ENCODE data around the gene CDKN2C. TPM values are rescaled to one million over a fixed set of nuclear protein-coding genes. Genes with fewer than 3 reads are reported as not detected.

The CDKN2C gene
- total and polyA plus RNA-seq, 2 donors from 2014 or later: 12.5 to 16.6 TPM

DNA sequence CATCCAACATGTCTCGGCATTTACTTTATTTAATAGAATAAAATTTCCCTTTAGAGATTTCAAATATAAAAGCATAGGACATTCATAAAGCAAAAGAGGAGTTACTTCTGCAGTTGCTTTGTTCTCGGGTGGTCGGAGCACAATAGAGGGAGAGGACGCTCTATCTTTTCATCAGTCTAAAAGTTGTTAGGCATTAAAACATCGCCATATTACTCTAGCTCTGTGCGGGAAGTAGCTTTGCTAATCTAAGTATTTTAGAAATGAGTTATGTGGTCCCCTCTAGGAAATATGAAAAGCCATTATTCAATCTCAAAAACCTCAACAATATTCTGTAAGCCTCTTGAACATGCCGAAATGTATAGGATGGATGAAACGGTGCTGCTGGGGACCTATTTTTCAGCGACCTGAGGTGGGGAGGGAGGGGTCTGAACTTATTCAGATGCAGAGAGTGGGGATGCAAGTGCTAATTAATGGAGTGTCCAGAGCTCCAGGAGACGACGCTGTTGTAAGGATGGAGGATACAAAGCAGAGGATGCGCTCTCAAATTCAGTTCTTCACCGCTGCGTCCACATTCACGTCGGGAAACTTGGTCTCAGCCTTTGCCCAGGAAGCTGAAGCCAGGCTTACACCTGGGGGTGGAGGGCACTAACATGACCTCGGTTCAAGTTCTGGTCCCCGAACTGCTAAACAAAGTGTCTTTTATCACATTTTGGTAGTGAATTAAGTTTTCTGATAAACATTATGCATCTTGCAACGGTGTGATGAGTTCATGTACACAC, 6.3 kb downstream of the CDKN2C start:
- Histone ChIP-seq H3K9me3 (ENCODE audit: control insufficient read depth in 2 of 3, insufficient read depth in 1 of 3, low read length in 3 of 3) (no peaks in the 10 kb centered on the region), H3K27ac (ENCODE audit: low read depth in 2 of 2, low read length in 2 of 2) (peak overlapping the region in 1 of 2 donors; percentile 92), H3K27me3 (ENCODE audit: control insufficient read depth, insufficient read depth, low read length) (peaks cover 62% of the 10 kb centered on the region), H3K4me1 (ENCODE audit: control insufficient read depth in 2 of 3, insufficient read depth in 2 of 3, low read depth in 1 of 3, low read length in 3 of 3) (peaks cover 0 to 7% (median 3%) of the 10 kb centered on the region in 3 donors), H3K36me3 (ENCODE audit: control insufficient read depth in 2 of 3, insufficient read depth in 3 of 3, low read length in 3 of 3) (no peaks in the 10 kb centered on the region), H3K4me3 (ENCODE audit: low read length in 3 of 3) (peak overlapping the region in 2 of 3 donors; percentile 77 to 81), H3K9ac (ENCODE audit: low read length in 3 of 3) (peak overlapping the region in 2 of 3 donors; percentile 71)
- TF ChIP-seq, protein P1, sequence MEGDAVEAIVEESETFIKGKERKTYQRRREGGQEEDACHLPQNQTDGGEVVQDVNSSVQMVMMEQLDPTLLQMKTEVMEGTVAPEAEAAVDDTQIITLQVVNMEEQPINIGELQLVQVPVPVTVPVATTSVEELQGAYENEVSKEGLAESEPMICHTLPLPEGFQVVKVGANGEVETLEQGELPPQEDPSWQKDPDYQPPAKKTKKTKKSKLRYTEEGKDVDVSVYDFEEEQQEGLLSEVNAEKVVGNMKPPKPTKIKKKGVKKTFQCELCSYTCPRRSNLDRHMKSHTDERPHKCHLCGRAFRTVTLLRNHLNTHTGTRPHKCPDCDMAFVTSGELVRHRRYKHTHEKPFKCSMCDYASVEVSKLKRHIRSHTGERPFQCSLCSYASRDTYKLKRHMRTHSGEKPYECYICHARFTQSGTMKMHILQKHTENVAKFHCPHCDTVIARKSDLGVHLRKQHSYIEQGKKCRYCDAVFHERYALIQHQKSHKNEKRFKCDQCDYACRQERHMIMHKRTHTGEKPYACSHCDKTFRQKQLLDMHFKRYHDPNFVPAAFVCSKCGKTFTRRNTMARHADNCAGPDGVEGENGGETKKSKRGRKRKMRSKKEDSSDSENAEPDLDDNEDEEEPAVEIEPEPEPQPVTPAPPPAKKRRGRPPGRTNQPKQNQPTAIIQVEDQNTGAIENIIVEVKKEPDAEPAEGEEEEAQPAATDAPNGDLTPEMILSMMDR (IDR thresholded peaks at IDR 0.05; ENCODE audit: borderline replicate concordance, extremely low read depth, insufficient read depth): no peak
- intact Hi-C loops (cut with DNase I): no loop called here
- FAIRE-seq (no peak), DNase-seq (peak in 1 of 5 donors; percentile 22)

DNA sequence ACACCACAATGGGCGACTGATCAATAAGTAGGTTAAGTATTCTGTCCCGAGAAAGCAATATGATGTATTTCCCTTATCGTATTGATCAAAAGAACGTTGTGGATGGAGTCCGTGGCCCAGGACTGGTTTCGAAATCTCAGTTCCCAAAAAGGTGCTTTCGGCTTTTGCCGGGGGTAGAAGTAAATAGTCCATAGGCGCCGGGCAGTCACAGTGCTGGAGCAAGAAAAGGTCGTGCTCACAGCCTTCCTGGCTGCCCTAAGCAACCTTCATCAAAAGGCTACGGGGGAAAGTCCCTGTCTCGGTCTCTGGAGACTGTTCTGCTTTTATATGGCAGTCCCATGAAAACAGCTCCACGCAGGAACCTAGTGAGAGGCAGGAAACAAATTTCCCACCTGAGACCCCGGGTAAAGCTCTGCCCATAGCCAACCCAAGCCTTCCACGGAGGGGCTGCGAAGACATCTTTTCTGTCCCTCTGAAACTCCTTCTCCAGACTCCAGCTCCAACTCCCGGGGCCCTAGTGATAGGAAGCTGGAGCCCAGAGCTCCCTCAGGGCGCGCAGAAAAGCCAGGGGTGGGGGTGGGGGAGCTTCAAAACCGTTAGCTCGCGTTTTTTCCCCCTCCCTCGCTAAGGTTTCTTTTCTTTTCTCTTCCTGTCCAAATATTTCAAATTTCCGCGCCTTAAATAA, 7.0 kb downstream of the CDKN2C start:
- TF ChIP-seq, protein P1 (IDR thresholded peaks at IDR 0.05; ENCODE audit: borderline replicate concordance, extremely low read depth, insufficient read depth): no peak
- FAIRE-seq: no peak
- peak in 4 of 5 donors; percentile 18 to 49 (median 32) for DNase-seq
- H3K27me3 ChIP-seq (ENCODE audit: control insufficient read depth, insufficient read depth, low read length): peaks cover 68% of the 10 kb centered on the region
- peak overlapping the region; percentile 87 to 92 for H3K27ac ChIP-seq (ENCODE audit: low read depth in 2 of 2, low read length in 2 of 2)
- H3K36me3 ChIP-seq (ENCODE audit: control insufficient read depth in 2 of 3, insufficient read depth in 3 of 3, low read length in 3 of 3): no peaks in the 10 kb centered on the region
- intact Hi-C loops (cut with DNase I): no loop called here
- peak overlapping the region in 2 of 3 donors; percentile 71 for H3K9ac ChIP-seq (ENCODE audit: low read length in 3 of 3)
- peaks cover 0 to 7% (median 3%) of the 10 kb centered on the region in 3 donors for H3K4me1 ChIP-seq (ENCODE audit: control insufficient read depth in 2 of 3, insufficient read depth in 2 of 3, low read depth in 1 of 3, low read length in 3 of 3)
- no peaks in the 10 kb centered on the region for H3K9me3 ChIP-seq (ENCODE audit: control insufficient read depth in 2 of 3, insufficient read depth in 1 of 3, low read length in 3 of 3)
- peak overlapping the region in 2 of 3 donors; percentile 77 to 81 for H3K4me3 ChIP-seq (ENCODE audit: low read length in 3 of 3)

GRCh38 chr1:50977575-50978143, 7.6 kb downstream of the CDKN2C start:
- H3K4me3 ChIP-seq (ENCODE audit: low read length in 3 of 3): peak overlapping the region in 2 of 3 donors; percentile 77 to 81
- FAIRE-seq (no peak), DNase-seq (peak; percentile 22 to 82 (median 46))
- H3K36me3 ChIP-seq (ENCODE audit: control insufficient read depth in 2 of 3, insufficient read depth in 3 of 3, low read length in 3 of 3): no peaks in the 10 kb centered on the region
- peak overlapping the region in 2 of 3 donors; percentile 71 for H3K9ac ChIP-seq (ENCODE audit: low read length in 3 of 3)
- H3K9me3 ChIP-seq (ENCODE audit: control insufficient read depth in 2 of 3, insufficient read depth in 1 of 3, low read length in 3 of 3): no peaks in the 10 kb centered on the region
- TF ChIP-seq, protein P1 (IDR thresholded peaks at IDR 0.05; ENCODE audit: borderline replicate concordance, extremely low read depth, insufficient read depth): no peak
- H3K27ac ChIP-seq (ENCODE audit: low read depth in 2 of 2, low read length in 2 of 2): peak overlapping the region; percentile 87 to 92
- intact Hi-C loops (cut with DNase I): no loop called here
- H3K27me3 ChIP-seq (ENCODE audit: control insufficient read depth, insufficient read depth, low read length): peaks cover 66% of the 10 kb centered on the region
- peaks cover 0 to 7% (median 3%) of the 10 kb centered on the region in 3 donors for H3K4me1 ChIP-seq (ENCODE audit: control insufficient read depth in 2 of 3, insufficient read depth in 2 of 3, low read depth in 1 of 3, low read length in 3 of 3)
